Right lobe of liver (tissue), 6 donors: ENCODE measurements around the gene SPATS2L. TPM values are rescaled to one million over a fixed set of nuclear protein-coding genes. Genes with fewer than 3 reads are reported as not detected.

Experiments used
- ATAC-seq, 4 donors: fragments of 200-7000 bp; cut with Tn5 transposase; one replicate each; pipeline ENCODE4 v1.9.1; 2020; ENCODE audit warnings: mild to moderate bottlenecking in 4 of 4, moderate library complexity in 4 of 4
- DNase-seq, 3 donors: peaks; one replicate each; pipeline ENCODE4 v3.0.0-alpha.2; 2020
- H3K27ac ChIP-seq, 3 donors: fragments of 200-600 bp; one replicate each; pipeline ENCODE4 v1.8.0; 2022
- H3K27me3 ChIP-seq, 2 donors: fragments of 200-600 bp; one replicate each; pipeline ENCODE4 v1.8.0; 2022
- H3K36me3 ChIP-seq, 4 donors: fragments of 200-600 bp; sonication (generic) in 1 of 4; one replicate each; pipeline versions ENCODE4 v1.5.1 to v1.8.0; 2017 to 2022; ENCODE audit warnings: control low read depth in 1 of 4
- H3K4me1 ChIP-seq, 4 donors: fragments of 200-600 bp; sonication (generic) in 1 of 4; one replicate each; pipeline versions ENCODE4 v1.5.1 to v1.8.0; 2017 to 2022; ENCODE audit warnings: control low read depth in 1 of 4
- H3K4me3 ChIP-seq, 3 donors: fragments of 200-600 bp; one replicate each; pipeline ENCODE4 v1.8.0; 2022
- H3K9me3 ChIP-seq, 4 donors: fragments of 200-600 bp; sonication (generic) in 1 of 4; one replicate each; pipeline versions ENCODE4 v1.5.1 to v1.8.0; 2017 to 2022; ENCODE audit warnings: control low read depth in 1 of 4
- CTCF ChIP-seq, 4 donors: fragments of 200-600 bp in 3 of 4; fragments of 450-650 bp in 1 of 4; IDR thresholded peaks; one replicate each; pipeline versions ENCODE4 v1.5.1 to v1.8.0; 2016 to 2022; ENCODE audit warnings: antibody characterized with exemption in 4 of 4, mild to moderate bottlenecking in 2 of 4
- POLR2A ChIP-seq: fragments of 450-650 bp; IDR thresholded peaks from one replicate; pipeline ENCODE4 v1.6.1; 2017; ENCODE audit warnings: antibody characterized with exemption, mild to moderate bottlenecking
- WGBS: methylation state at CpG from one replicate; pipeline ENCODE4 v1.1.6; 2018; ENCODE audit warnings: low coverage, low lambda C conversion rate; ENCODE audit not compliant: insufficient coverage; ENCODE audit errors: missing lambda C conversion rate; 5-methylcytosine and 5-hydroxymethylcytosine counted together
- intact Hi-C, 2 donors: fragments of 100-400 bp; cut with DNase I; formaldehyde crosslinking; loops; one replicate each; pipeline versions ENCODE4 v1.11.2 to v1.14.1; 2022
- total RNA-seq, 6 experiments: library from RNA; depleted of rRNA in 2 of 6; stranded (reverse); fragments of >200 nt in 2 of 6; fragmentation: NEBNext Ultra II Directional in 3 of 6; extraction: Animal tissue kit (Norgen Biotek cat#: 25700) in 3 of 6; gene quantifications; one replicate each; pipeline versions ENCODE4 v1.1.0 to v1.2.4, GENCODE V29; 2016 to 2023
- donor health status: DM: no; HTN: yes; CAD: no.
- donor health status: DM: no; HTN: no; CAD: no.
- donor health status: DM: no; HTN: no; CAD: no.
- donor health status: DM: no; HTN: yes; CAD: no.
- donor health status: DM: no; HTN: yes; CAD: no.

The SPATS2L gene
- total RNA-seq, 6 experiments from 2014 or later: 60.7 to 109 (median 72.9) TPM

DNA sequence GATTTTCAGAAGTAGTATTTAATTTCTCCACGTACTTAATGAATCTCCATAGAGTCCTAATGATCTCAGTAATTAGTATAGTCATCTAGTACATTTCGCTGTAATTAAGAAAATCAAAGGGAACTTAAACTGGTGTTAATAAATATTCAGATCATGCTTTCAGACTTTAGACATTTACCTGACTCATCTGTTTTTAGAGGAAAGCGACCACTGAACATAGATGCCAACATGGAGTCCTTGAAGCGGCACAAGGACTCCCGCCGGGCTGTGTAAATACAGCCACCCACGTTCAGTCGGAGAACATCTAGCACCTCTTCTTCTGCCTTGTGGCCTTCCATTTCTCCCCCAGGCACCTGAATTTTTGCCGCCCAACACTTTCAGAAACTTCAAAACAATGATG, 200.2 kb downstream of the SPATS2L start:
- H3K4me3 ChIP-seq: no peak overlapping the region
- TF ChIP-seq POLR2A: no peak
- no peak for TF ChIP-seq CTCF (IDR thresholded peaks at IDR 0.05)
- H3K4me1 ChIP-seq: no peaks in the 10 kb centered on the region
- H3K27ac ChIP-seq: no peak overlapping the region
- no peaks in the 10 kb centered on the region for H3K9me3 ChIP-seq
- no peaks in the 10 kb centered on the region for H3K27me3 ChIP-seq
- intact Hi-C loops: no loop called here
- no peaks in the 10 kb centered on the region for H3K36me3 ChIP-seq
- no peak for ATAC-seq
- 79% methylated on average over 9 of the region's 9 CpGs for WGBS
- DNase-seq: no peak

DNA sequence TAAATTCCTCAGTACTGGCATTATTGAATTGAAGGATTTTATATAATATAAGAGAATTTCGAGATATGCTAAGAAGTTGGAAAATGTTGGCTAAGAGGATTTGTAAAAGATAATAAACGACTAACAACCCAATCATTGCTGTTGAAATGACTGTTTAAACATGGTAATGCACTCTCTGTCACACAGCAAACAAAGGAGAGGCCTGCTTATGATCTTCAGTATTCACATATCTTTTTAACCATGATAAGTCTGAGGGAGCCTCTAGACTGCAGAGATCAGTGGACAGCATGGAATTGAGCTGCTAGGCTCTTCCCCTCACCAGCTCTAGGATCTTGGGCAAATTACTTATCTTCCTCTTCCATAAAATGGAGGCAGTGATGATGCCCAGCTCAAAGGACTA, 200.7 kb downstream of the SPATS2L start:
- no peaks in the 10 kb centered on the region for H3K9me3 ChIP-seq
- H3K36me3 ChIP-seq: no peaks in the 10 kb centered on the region
- no peaks in the 10 kb centered on the region for H3K27me3 ChIP-seq
- WGBS: 49% methylated on average over 2 of the region's 2 CpGs
- ATAC-seq: no peak
- no peaks in the 10 kb centered on the region for H3K4me1 ChIP-seq
- no peak for TF ChIP-seq CTCF (IDR thresholded peaks at IDR 0.05)
- TF ChIP-seq POLR2A: no peak
- no peak for DNase-seq
- no peak overlapping the region for H3K4me3 ChIP-seq
- intact Hi-C loops: no loop called here
- H3K27ac ChIP-seq: no peak overlapping the region

- intact Hi-C loops: no loop called here
- ATAC-seq: peak in 2 of 4 donors; percentile 5 to 6
- no peaks in the 10 kb centered on the region for H3K27me3 ChIP-seq
- no peaks in the 10 kb centered on the region for H3K36me3 ChIP-seq
- TF ChIP-seq CTCF (IDR thresholded peaks at IDR 0.05) (no peak), POLR2A (no peak)
- WGBS: 26% methylated on average over 7 of the region's 8 CpGs
- peak overlapping the region; percentile 58 to 86 (median 83) for H3K4me3 ChIP-seq
- no peak for DNase-seq
- peak overlapping the region; percentile 59 to 80 (median 63) for H3K27ac ChIP-seq
- no peaks in the 10 kb centered on the region for H3K4me1 ChIP-seq
- H3K9me3 ChIP-seq: no peaks in the 10 kb centered on the region
These were observed 202.7 kb downstream of the SPATS2L start for GRCh38 chr2:200509235-200509611.

DNA sequence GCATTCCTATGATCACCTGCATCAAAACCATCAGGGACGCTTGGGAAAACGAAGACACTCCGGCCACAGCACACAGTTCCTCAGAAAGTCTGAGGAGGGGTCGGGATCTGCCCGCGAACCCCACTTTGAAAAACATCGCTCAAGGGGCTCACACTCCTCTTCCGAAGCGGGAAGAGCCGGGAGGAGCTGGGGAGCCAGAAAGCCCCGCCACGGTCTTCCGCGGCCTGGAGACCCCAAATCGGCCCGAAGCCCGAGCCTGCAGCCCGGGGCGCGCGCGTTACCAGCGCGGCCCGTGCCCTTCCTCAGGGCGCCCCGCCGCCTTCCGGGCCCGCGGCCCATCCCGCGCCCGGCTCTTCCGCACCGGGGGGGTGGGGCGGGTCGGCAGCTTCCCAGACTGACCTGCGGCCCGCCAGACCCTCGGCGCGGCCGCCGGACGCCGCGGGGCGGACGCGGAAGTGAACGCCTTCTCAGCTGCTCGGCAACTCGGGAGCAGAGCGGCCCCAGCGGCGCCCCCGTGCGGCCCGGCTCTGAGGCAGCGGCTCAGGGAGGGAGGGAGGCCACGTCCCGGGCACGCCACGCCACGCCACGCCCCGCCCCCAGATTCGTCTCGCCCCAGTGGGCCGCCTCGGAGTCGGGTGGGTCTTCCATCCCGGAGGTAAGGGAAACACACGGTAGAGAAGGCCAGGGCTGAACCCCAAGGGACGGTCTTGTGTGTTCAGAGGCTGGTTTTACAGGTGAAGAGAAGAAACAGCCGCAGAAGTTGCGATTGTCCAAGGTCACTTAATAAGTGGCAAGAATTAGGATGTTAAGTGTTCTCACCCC, 203.3 kb downstream of the SPATS2L start, which contains the start of gene KCTD18:
Gene KCTD18 (minus strand): TSS at position 457 of the 822 bp plus-strand sequence. CDS start 3,052 bp downstream, outside the sequence.
- Histone ChIP-seq H3K27ac (peak within 1 kb of the TSS; percentile 59 to 80 (median 63)), H3K27me3 (no peaks in the 10 kb centered on the region), H3K9me3 (no peaks in the 10 kb centered on the region), H3K4me1 (no peaks in the 10 kb centered on the region), H3K36me3 (no peaks in the 10 kb centered on the region), H3K4me3 (peak within 1 kb of the TSS; percentile 58 to 86 (median 83))
- peak; percentile 99 to 100 (median 99) for ATAC-seq
- TF ChIP-seq POLR2A: peak; percentile 87
- TF ChIP-seq CTCF (IDR thresholded peaks at IDR 0.05): peak; percentile 74 to 88 (median 80)
- DNase-seq: peak; percentile 94 to 95 (median 94)
- intact Hi-C loops: no loop called here
- 2% methylated on average over 6 of the region's 78 CpGs for WGBS
